Subcutaneous adipose tissue (tissue), 4 donors: ENCODE data around the gene ZNF540. TPM values are rescaled to one million over a fixed set of nuclear protein-coding genes. Genes with fewer than 3 reads are reported as not detected.

Source experiments
- CTCF ChIP-seq: fragments of 450-650 bp; IDR thresholded peaks from one replicate; pipeline ENCODE4 v1.5.1; 2016; ENCODE audit warnings: low read depth, mild to moderate bottlenecking, control low read depth, antibody characterized with exemption, moderate library complexity
- total RNA-seq, 4 donors: library from RNA; depleted of rRNA; stranded (reverse); fragments of >200 nt; gene quantifications; one replicate each; pipeline ENCODE4 v1.1.0, GENCODE V29; 2016

The ZNF540 gene
- total RNA-seq, 4 donors from 2014 or later: 2.1 to 3.4 (median 2.8) TPM

DNA sequence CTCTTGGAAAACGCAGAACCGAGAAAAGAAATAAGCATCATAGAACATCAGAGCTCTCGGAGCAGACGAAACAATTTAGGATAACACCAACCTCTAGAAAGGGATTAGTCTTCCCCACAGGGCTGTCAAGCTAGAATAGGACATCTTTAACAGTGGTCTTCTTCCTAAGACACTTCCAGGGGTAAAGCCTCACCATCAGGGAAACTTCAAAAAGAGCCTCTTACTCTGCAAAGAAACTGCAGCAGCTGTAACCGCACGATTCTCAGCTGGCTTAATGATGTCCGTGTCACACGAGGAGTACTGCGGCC, 726 bp upstream of the ZNF540 start:
- no peak for TF ChIP-seq CTCF

DNA sequence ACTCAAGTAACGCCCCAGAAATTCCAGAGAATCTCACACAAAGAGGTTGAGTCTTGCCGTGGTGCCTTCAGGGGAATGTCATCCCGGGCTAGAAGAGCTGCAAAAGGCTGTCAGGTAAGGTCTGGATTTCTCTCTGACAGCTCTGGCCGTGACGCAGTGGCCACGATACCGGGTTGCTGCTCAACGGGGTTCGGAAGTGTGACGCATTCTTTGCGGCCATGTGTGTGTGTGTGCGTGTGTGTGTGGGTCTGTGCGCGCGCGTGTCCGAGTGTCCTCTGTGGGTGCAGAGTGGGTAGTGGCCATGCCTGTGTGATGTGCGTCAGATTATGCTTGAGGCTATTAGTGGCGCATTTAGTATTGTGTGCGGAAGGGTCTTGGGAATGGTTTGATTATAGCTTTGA, 306 bp downstream of the ZNF540 start:
- TF ChIP-seq CTCF: no peak

DNA sequence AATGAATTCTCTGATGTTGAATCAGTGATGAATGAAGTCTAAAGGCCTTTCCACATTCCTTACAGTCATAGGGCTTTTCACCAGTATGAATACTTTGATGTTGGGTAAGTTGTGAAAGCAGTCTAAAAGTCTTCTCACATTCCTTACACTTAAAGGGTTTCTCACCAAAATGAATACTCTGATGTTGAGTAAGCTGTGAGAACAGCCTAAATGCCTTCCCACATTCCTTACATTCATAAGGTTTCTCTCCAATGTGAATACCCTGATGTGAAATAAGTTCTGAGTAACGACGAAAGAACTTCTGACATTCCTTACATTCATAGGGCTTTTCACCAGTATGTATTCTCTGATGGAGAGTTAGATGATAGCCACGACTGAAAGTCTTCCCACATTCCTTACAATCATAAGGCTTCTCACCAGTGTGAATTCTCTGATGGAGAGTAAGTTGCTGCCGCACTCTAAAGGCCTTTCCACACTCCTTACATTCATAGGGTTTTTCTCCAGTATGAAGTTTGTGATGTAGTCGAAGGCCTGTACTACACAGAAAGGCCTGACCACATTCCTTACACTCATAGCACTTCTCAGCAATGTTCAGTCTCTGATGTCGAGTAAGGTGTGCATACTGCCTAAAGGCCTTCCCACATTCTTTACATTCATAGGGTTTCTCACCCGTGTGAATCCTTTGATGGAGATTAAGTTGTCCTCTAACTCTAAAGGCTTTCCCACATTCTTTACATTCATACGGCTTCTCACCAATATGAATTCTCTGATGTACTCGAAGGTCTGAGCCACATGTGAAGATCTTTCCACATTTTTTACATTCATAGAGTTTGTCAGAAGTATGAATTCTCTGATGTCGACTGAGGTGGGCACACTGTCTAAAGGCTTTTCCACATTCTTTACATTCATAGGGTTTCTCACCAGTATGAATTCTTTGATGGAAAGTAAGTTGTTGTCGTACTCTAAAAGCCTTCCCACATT, 40.7 kb downstream of the ZNF540 start:
- no peak for TF ChIP-seq CTCF

GRCh38 chr19:37654118-37654517, 59.4 kb downstream of the ZNF540 start:
- no peak for TF ChIP-seq CTCF

DNA sequence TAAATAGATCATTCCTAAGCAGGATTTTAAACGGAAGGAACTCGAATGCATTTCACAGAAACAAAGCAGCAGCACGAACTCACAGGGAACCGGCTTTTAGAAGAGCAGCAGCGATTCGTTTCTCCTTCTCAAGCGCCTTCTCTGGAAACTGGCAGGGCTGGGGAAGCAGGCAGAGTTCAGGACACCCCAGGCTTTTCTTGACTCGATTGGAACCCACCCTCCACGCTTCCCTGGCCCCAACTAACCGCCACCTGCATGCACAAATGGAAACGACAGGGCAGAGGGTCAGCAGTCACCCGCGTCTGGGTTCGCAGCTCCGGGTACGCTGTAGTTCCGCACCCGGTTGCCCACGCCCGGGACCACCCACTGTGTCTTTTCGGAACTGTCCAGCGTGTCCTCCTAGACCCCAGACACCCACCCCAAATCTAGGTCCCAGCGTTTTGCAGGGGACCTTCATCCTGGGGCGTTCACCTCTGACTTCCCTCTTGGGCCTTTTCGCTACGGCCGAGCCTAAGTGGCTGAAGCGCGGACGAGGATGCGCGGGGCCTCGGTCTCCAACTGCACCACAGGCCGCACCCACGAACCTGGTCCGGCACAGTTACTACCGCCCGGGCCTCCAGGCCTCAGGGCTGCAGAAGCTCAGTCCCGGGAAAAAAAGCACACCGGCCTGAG, 60.1 kb downstream of the ZNF540 start:
- no peak for TF ChIP-seq CTCF

GRCh38 chr19:37655301-37655688, 60.6 kb downstream of the ZNF540 start, which contains the start of gene ZFP30:
Gene ZFP30 (minus strand): TSS chr19:37655465. CDS start chr19:37647822, 7,643 bp downstream.
- TF ChIP-seq CTCF: no peak

- no peak for TF ChIP-seq CTCF
Observed at GRCh38 chr19:37655689-37656371, 61.2 kb downstream of the ZNF540 start.
